Osteocyte (in vitro differentiated cells): ENCODE data around the gene TMEM95. TPM values are rescaled to one million over a fixed set of nuclear protein-coding genes. Genes with fewer than 3 reads are reported as not detected.
"Not testable (repeated sequence)": the region's sequence is repeated elsewhere in the genome, so short reads cannot be mapped to it uniquely, and the experiment has no call there.

Experiments
- DNase-seq: peaks from one replicate; pipeline ENCODE4 v3.0.0; 2021; ENCODE audit warnings: mixed read lengths; ENCODE audit not compliant: unreplicated experiment; ENCODE audit errors: extremely low spot score
- H3K27ac Mint-ChIP-seq: one replicate; pipeline ENCODE4 v1.8.0; 2021; ENCODE audit warnings: mild to moderate bottlenecking, mixed read lengths; ENCODE audit not compliant: unreplicated experiment
- H3K27me3 Mint-ChIP-seq: one replicate; pipeline ENCODE4 v1.8.0; 2021; ENCODE audit warnings: mixed read lengths; ENCODE audit not compliant: unreplicated experiment
- H3K36me3 Mint-ChIP-seq: one replicate; pipeline ENCODE4 v1.8.0; 2021; ENCODE audit warnings: mixed read lengths; ENCODE audit not compliant: unreplicated experiment
- H3K4me1 Mint-ChIP-seq: one replicate; pipeline ENCODE4 v1.8.0; 2021; ENCODE audit warnings: mixed read lengths; ENCODE audit not compliant: unreplicated experiment
- H3K4me3 Mint-ChIP-seq: one replicate; pipeline ENCODE4 v1.8.0; 2021; ENCODE audit warnings: mild to moderate bottlenecking, moderate library complexity, mixed read lengths; ENCODE audit not compliant: unreplicated experiment
- H3K9me3 Mint-ChIP-seq: one replicate; pipeline ENCODE4 v1.8.0; 2021; ENCODE audit warnings: mixed read lengths; ENCODE audit not compliant: unreplicated experiment
- CTCF ChIP-seq: fragments of 200-600 bp; sonication (generic); IDR thresholded peaks from 2 replicates; pipeline ENCODE4 v1.5.0; 2021; ENCODE audit warnings: antibody characterized with exemption, mild to moderate bottlenecking, moderate library complexity
- total RNA-seq: library from RNA; stranded (reverse); gene quantifications from 2 replicates; pipeline ENCODE4 v1.2.1, GENCODE V29; 2021

The TMEM95 gene
- total RNA-seq, 1 donor from 2014 or later, result not detected

- no peak for DNase-seq
- Mint-ChIP-seq H3K4me1 (peaks cover under 1% of the 10 kb centered on the region), H3K4me3 (no peak overlapping the region), H3K27ac (no peak overlapping the region), H3K27me3 (peaks cover 2% of the 10 kb centered on the region), H3K9me3 (no peaks in the 10 kb centered on the region), H3K36me3 (no peaks in the 10 kb centered on the region)
- no peak for TF ChIP-seq CTCF
Measured at GRCh38 chr17:7334938-7335538, 19.9 kb upstream of the TMEM95 start.

GRCh38 chr17:7335765-7336164 is 19.2 kb upstream of the TMEM95 start:
- H3K9me3 Mint-ChIP-seq, H3K4me1 Mint-ChIP-seq, H3K36me3 Mint-ChIP-seq, H3K4me3 Mint-ChIP-seq, H3K27ac Mint-ChIP-seq, DNase-seq, H3K27me3 Mint-ChIP-seq: not testable (repeated sequence)

GRCh38 chr17:7336240-7337175 is 18.4 kb upstream of the TMEM95 start, which contains the start of gene ACAP1:
Gene ACAP1 (plus strand): TSS chr17:7336529. CDS start chr17:7336735, 206 bp downstream.
- Mint-ChIP-seq H3K36me3 (no peaks in the 10 kb centered on the region), H3K27me3 (peaks cover 4% of the 10 kb centered on the region), H3K4me3 (no peak within 1 kb of the TSS), H3K4me1 (no peaks in the 10 kb centered on the region), H3K9me3 (no peaks in the 10 kb centered on the region), H3K27ac (no peak within 1 kb of the TSS)
- TF ChIP-seq CTCF, result no peak
- no peak for DNase-seq

- not testable (repeated sequence) for H3K27ac Mint-ChIP-seq, H3K36me3 Mint-ChIP-seq
Measured at GRCh38 chr17:7337600-7337999, 17.4 kb upstream of the TMEM95 start.

GRCh38 chr17:7340179-7340578 is 14.8 kb upstream of the TMEM95 start:
- no peak for DNase-seq

More at GRCh38 chr17:7337600-7337999, 17.4 kb upstream of the TMEM95 start:
- not testable (repeated sequence) for H3K9me3 Mint-ChIP-seq, H3K27me3 Mint-ChIP-seq, H3K4me1 Mint-ChIP-seq, DNase-seq, H3K4me3 Mint-ChIP-seq

More at GRCh38 chr17:7340179-7340578, 14.8 kb upstream of the TMEM95 start:
- Mint-ChIP-seq H3K9me3 (no peaks in the 10 kb centered on the region), H3K27ac (no peak overlapping the region), H3K4me1 (no peaks in the 10 kb centered on the region), H3K27me3 (peaks cover 11% of the 10 kb centered on the region), H3K36me3 (no peaks in the 10 kb centered on the region), H3K4me3 (no peak overlapping the region)
- no peak for TF ChIP-seq CTCF
